GM23338 (cell line): ENCODE data around the gene RPTOR. TPM values are rescaled to one million over a fixed set of nuclear protein-coding genes. Genes with fewer than 3 reads are reported as not detected.

ENCODE experiments used
- ATAC-seq: fragments of 200-7000 bp; cut with Tn5 transposase; 3 replicates; pipeline ENCODE4 v1.9.1; 2020
- DNase-seq: peaks from one replicate; pipeline ENCODE4 v3.0.0-alpha.2; 2015; ENCODE audit warnings: low spot score
- H2AFZ ChIP-seq: fragments of 200-600 bp; sonication (generic); 2 replicates; pipeline ENCODE4 v1.8.0; 2016; ENCODE audit warnings: antibody characterized with exemption, mild to moderate bottlenecking, moderate library complexity
- H3F3A ChIP-seq: fragments of 200-600 bp; sonication (generic); replicated peaks from 2 replicates; pipeline ENCODE4 v1.8.0; 2017; ENCODE audit warnings: antibody characterized with exemption, mixed run types, low read depth
- H3K27ac ChIP-seq: fragments of 200-600 bp; sonication (generic); 2 replicates; pipeline ENCODE4 v1.6.1; 2016; ENCODE audit warnings: low read depth
- H3K27me3 ChIP-seq: fragments of 200-600 bp; sonication (generic); 2 replicates; pipeline ENCODE4 v1.8.0; 2016; ENCODE audit warnings: mild to moderate bottlenecking, mixed run types, moderate library complexity; ENCODE audit not compliant: insufficient read depth
- H3K36me3 ChIP-seq: fragments of 200-600 bp; sonication (generic); 2 replicates; pipeline ENCODE4 v1.8.0; 2016; ENCODE audit warnings: mild to moderate bottlenecking; ENCODE audit not compliant: insufficient read depth
- H3K4me1 ChIP-seq: fragments of 200-600 bp; sonication (generic); 2 replicates; pipeline ENCODE4 v1.8.0; 2016; ENCODE audit warnings: mild to moderate bottlenecking, moderate library complexity; ENCODE audit not compliant: insufficient read depth
- H3K4me2 ChIP-seq: fragments of 200-600 bp; sonication (generic); 2 replicates; pipeline ENCODE4 v1.7.1; 2017; ENCODE audit warnings: mixed run types
- H3K4me3 ChIP-seq: fragments of 200-600 bp; sonication (generic); 2 replicates; pipeline ENCODE4 v1.6.1; 2016; ENCODE audit warnings: mixed run types
- H3K79me2 ChIP-seq: fragments of 200-600 bp; sonication (generic); replicated peaks from 2 replicates; pipeline ENCODE4 v1.8.0; 2017; ENCODE audit warnings: mild to moderate bottlenecking; ENCODE audit not compliant: insufficient read depth
- H3K9me2 ChIP-seq: fragments of 200-600 bp; sonication (generic); 2 replicates; pipeline ENCODE4 v1.8.0; 2017; ENCODE audit not compliant: insufficient read depth
- H4K20me1 ChIP-seq: fragments of 200-600 bp; sonication (generic); replicated peaks from 2 replicates; pipeline ENCODE4 v1.8.0; 2017; ENCODE audit warnings: mild to moderate bottlenecking; ENCODE audit not compliant: insufficient read depth
- H3K27ac Mint-ChIP-seq: 2 replicates; pipeline ENCODE4 v1.8.0; 2020; ENCODE audit warnings: inconsistent platforms, mild to moderate bottlenecking, moderate library complexity, mixed read lengths
- H3K27me3 Mint-ChIP-seq: 3 replicates; pipeline ENCODE4 v1.8.0; 2022; ENCODE audit warnings: low read depth, mild to moderate bottlenecking, moderate library complexity, mixed read lengths, inconsistent platforms; ENCODE audit not compliant: insufficient read depth, poor library complexity
- H3K36me3 Mint-ChIP-seq: 3 replicates; pipeline ENCODE4 v1.8.0; 2021; ENCODE audit warnings: low read depth, mild to moderate bottlenecking, inconsistent platforms, moderate library complexity, mixed read lengths
- H3K4me1 Mint-ChIP-seq: 3 replicates; pipeline ENCODE4 v1.8.0; 2020; ENCODE audit warnings: mild to moderate bottlenecking, inconsistent platforms, mixed read lengths
- H3K4me3 Mint-ChIP-seq: 3 replicates; pipeline ENCODE4 v1.8.0; 2021; ENCODE audit warnings: moderate library complexity, mild to moderate bottlenecking, inconsistent platforms, mixed read lengths
- H3K9me3 Mint-ChIP-seq: 3 replicates; pipeline ENCODE4 v1.8.0; 2020; ENCODE audit warnings: moderate library complexity, mild to moderate bottlenecking, inconsistent platforms, mixed read lengths
- CREB1 ChIP-seq: fragments of 250-450 bp; sonication (Bioruptor Pico); IDR thresholded peaks from 2 replicates; pipeline ENCODE4 v1.5.0; 2020; ENCODE audit warnings: low read depth, mild to moderate bottlenecking, moderate library complexity
- EZH2 ChIP-seq: fragments of 200-600 bp; sonication (generic); IDR thresholded peaks from one replicate; pipeline ENCODE4 v1.8.0; 2017; ENCODE audit warnings: antibody characterized with exemption, mild to moderate bottlenecking, low read depth; ENCODE audit not compliant: unreplicated experiment
- JUNB ChIP-seq: IDR thresholded peaks from one replicate; pipeline ENCODE4 v1.6.1; 2016; ENCODE audit warnings: antibody characterized with exemption; ENCODE audit not compliant: unreplicated experiment
- NANOG ChIP-seq: IDR thresholded peaks from 2 replicates; pipeline ENCODE4 v1.6.1; 2016; ENCODE audit warnings: antibody characterized with exemption, borderline replicate concordance
- POLR2AphosphoS5 ChIP-seq: IDR thresholded peaks from 2 replicates; pipeline ENCODE4 v1.6.1; 2016; ENCODE audit warnings: antibody characterized with exemption, low read depth
- STAT1 ChIP-seq: IDR thresholded peaks from one replicate; pipeline ENCODE4 v1.6.1; 2016; ENCODE audit warnings: antibody characterized with exemption; ENCODE audit not compliant: unreplicated experiment
- ZNF114 ChIP-seq: fragments of 250-450 bp; sonication (Bioruptor Pico); IDR thresholded peaks from 2 replicates; pipeline ENCODE4 v1.5.0; 2020; ENCODE audit warnings: mild to moderate bottlenecking, moderate library complexity
- ZNF331 ChIP-seq: fragments of 250-450 bp; sonication (Bioruptor Pico); IDR thresholded peaks from 2 replicates; pipeline ENCODE4 v1.5.0; 2020; ENCODE audit warnings: low read depth, mild to moderate bottlenecking, moderate library complexity
- polyA plus RNA-seq: library from polyadenylated mRNA; unstranded; fragments of >200 nt; fragmentation: Nextera tagmentation; extraction: Ambion mirVana; gene quantifications from 2 replicates; pipeline ENCODE4 v1.2.1, GENCODE V29; 2016
- total RNA-seq: library from RNA; depleted of rRNA; stranded (reverse); fragments of >200 nt; shearing (Covaris generic); gene quantifications from 2 replicates; pipeline ENCODE4 v1.2.3, GENCODE V29; 2014
- TF ChIP-seq, protein P1 (sequence below), 2 experiments: fragments of 200-600 bp in 1 of 2; sonication (generic) in 1 of 2; conservative IDR thresholded peaks; 2 replicates each; pipeline versions ENCODE4 v1.5.1 to v1.6.1; 2016 to 2017; ENCODE audit warnings: antibody characterized with exemption in 2 of 2, low read depth in 2 of 2, mild to moderate bottlenecking in 2 of 2, moderate library complexity in 1 of 2
- TF ChIP-seq, protein P2 (sequence below): IDR thresholded peaks from one replicate; pipeline ENCODE4 v1.6.1; 2018; ENCODE audit warnings: antibody characterized with exemption; ENCODE audit not compliant: unreplicated experiment
- TF ChIP-seq, protein P3 (sequence below): IDR thresholded peaks from 2 replicates; pipeline ENCODE4 v1.6.1; 2016; ENCODE audit warnings: antibody characterized with exemption

The RPTOR gene
- total and polyA plus RNA-seq, 2 experiments from 2014 or later = 9.5 to 38.0 TPM

DNA sequence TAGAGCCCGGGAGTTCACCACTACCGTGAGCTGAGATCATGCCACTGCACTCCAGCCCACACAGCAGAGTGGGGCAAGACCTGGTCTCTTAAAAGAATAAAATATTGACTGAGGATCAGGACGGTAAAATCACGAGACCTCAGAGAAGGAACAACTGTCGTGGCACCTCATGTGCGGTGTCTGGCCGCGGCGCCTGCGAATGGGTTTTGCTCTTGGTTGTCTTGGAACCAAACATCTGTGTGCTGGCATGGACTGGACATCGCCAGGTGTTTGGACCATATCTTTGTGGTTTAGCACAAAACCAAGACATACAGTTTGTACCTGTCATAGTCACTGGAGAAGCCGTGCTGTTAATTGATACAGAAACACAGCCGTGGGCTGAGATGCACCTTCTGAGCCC is 234.1 kb downstream of the RPTOR start (continued):
- TF ChIP-seq, protein P1, sequence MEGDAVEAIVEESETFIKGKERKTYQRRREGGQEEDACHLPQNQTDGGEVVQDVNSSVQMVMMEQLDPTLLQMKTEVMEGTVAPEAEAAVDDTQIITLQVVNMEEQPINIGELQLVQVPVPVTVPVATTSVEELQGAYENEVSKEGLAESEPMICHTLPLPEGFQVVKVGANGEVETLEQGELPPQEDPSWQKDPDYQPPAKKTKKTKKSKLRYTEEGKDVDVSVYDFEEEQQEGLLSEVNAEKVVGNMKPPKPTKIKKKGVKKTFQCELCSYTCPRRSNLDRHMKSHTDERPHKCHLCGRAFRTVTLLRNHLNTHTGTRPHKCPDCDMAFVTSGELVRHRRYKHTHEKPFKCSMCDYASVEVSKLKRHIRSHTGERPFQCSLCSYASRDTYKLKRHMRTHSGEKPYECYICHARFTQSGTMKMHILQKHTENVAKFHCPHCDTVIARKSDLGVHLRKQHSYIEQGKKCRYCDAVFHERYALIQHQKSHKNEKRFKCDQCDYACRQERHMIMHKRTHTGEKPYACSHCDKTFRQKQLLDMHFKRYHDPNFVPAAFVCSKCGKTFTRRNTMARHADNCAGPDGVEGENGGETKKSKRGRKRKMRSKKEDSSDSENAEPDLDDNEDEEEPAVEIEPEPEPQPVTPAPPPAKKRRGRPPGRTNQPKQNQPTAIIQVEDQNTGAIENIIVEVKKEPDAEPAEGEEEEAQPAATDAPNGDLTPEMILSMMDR (conservative IDR thresholded peaks at IDR 0.05; ENCODE audit: low read depth in 2 of 2) = no peak
- no peak for TF ChIP-seq CREB1 (CRISPR knock-in tag)
- TF ChIP-seq, protein P2, sequence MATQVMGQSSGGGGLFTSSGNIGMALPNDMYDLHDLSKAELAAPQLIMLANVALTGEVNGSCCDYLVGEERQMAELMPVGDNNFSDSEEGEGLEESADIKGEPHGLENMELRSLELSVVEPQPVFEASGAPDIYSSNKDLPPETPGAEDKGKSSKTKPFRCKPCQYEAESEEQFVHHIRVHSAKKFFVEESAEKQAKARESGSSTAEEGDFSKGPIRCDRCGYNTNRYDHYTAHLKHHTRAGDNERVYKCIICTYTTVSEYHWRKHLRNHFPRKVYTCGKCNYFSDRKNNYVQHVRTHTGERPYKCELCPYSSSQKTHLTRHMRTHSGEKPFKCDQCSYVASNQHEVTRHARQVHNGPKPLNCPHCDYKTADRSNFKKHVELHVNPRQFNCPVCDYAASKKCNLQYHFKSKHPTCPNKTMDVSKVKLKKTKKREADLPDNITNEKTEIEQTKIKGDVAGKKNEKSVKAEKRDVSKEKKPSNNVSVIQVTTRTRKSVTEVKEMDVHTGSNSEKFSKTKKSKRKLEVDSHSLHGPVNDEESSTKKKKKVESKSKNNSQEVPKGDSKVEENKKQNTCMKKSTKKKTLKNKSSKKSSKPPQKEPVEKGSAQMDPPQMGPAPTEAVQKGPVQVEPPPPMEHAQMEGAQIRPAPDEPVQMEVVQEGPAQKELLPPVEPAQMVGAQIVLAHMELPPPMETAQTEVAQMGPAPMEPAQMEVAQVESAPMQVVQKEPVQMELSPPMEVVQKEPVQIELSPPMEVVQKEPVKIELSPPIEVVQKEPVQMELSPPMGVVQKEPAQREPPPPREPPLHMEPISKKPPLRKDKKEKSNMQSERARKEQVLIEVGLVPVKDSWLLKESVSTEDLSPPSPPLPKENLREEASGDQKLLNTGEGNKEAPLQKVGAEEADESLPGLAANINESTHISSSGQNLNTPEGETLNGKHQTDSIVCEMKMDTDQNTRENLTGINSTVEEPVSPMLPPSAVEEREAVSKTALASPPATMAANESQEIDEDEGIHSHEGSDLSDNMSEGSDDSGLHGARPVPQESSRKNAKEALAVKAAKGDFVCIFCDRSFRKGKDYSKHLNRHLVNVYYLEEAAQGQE = no peak

DNA sequence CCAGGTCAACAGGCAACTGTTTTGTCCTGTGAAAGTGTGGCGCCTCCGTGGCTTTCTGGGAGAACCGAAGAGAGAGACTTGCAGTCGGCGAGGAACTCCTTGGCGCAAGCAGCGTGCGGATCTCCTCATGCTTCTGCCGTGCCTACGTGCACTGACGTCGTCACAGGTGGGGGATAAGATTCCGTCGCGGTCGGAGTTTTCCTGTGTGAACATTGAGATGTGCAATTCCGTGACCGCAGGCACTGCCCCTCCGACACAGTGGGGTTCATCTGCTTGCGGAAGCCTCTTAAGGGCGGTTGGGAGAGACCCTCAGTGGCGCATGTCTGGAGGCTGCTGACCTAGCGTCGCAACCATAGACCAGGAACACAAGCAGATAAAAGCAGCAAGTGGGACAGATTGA is 234.7 kb downstream of the RPTOR start:
- no peak overlapping the region for H3K4me2 ChIP-seq
- ATAC-seq (no peak), DNase-seq (no peak)
- Mint-ChIP-seq H3K9me3 (no peaks in the 10 kb centered on the region), H3K4me3 (no peak overlapping the region), H3K36me3 (peaks cover 5% of the 10 kb centered on the region; the same call in 2 of the 3 replicates), H3K27me3 (peaks cover 8% of the 10 kb centered on the region), H3K4me1 (peaks cover 37% of the 10 kb centered on the region), H3K27ac (no peak overlapping the region; the same call in 1 of the 2 replicates)
- no peaks in the 10 kb centered on the region for H3F3A ChIP-seq
- no peaks in the 10 kb centered on the region for H3K79me2 ChIP-seq
- 0 out of 2 replicates have a peak, but pooled peaks cover 10% of the 10 kb centered on the region for H3K4me1 ChIP-seq
- H3K27ac ChIP-seq = no peak overlapping the region
- peaks cover 4% of the 10 kb centered on the region; the same call in 1 of the 2 replicates for H4K20me1 ChIP-seq
- no peaks in the 10 kb centered on the region for H3K36me3 ChIP-seq
- H3K4me3 ChIP-seq = no peak overlapping the region
- H3K9me2 ChIP-seq = no peaks in the 10 kb centered on the region
- H2AFZ ChIP-seq = no peak overlapping the region
- H3K27me3 ChIP-seq = no peaks in the 10 kb centered on the region
- TF ChIP-seq, protein P3, sequence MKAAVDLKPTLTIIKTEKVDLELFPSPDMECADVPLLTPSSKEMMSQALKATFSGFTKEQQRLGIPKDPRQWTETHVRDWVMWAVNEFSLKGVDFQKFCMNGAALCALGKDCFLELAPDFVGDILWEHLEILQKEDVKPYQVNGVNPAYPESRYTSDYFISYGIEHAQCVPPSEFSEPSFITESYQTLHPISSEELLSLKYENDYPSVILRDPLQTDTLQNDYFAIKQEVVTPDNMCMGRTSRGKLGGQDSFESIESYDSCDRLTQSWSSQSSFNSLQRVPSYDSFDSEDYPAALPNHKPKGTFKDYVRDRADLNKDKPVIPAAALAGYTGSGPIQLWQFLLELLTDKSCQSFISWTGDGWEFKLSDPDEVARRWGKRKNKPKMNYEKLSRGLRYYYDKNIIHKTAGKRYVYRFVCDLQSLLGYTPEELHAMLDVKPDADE = no peak
- TF ChIP-seq STAT1 = no peak
- no peak for TF ChIP-seq ZNF114 (CRISPR knock-in tag)
- TF ChIP-seq JUNB = no peak
- TF ChIP-seq, protein P1 (conservative IDR thresholded peaks at IDR 0.05; ENCODE audit: low read depth in 2 of 2) = no peak
- no peak for TF ChIP-seq EZH2
- no peak for TF ChIP-seq CREB1 (CRISPR knock-in tag)
- no peak for TF ChIP-seq NANOG
- TF ChIP-seq POLR2AphosphoS5 = no peak
- no peak for TF ChIP-seq ZNF331
- TF ChIP-seq, protein P2 = no peak
